HG02642 (cell line): ENCODE data around the gene LARGE1.

Experiments used
- ATAC-seq: cut with Tn5 transposase; IDR thresholded peaks from one replicate; pipeline ENCODE4 v1.9.1; 2021; ENCODE audit warnings: mild to moderate bottlenecking; ENCODE audit not compliant: unreplicated experiment, poor library complexity

The LARGE1 gene

GRCh38 chr22:33746501-33746928, 173.8 kb downstream of the LARGE1 start:
- ATAC-seq: no peak

- no peak for ATAC-seq
Observed at GRCh38 chr22:33745501-33745900, 174.8 kb downstream of the LARGE1 start.

GRCh38 chr22:33743756-33744155, 176.5 kb downstream of the LARGE1 start:
- ATAC-seq: no peak

- ATAC-seq: no peak
Observed at GRCh38 chr22:33741025-33741424, 179.3 kb downstream of the LARGE1 start.

- ATAC-seq: no peak
Observed at GRCh38 chr22:33739516-33739915, 180.8 kb downstream of the LARGE1 start.

GRCh38 chr22:33737662-33738061, 182.6 kb downstream of the LARGE1 start:
- ATAC-seq: no peak

GRCh38 chr22:33735978-33736377, 184.3 kb downstream of the LARGE1 start:
- ATAC-seq: no peak

GRCh38 chr22:33728847-33729246, 191.4 kb downstream of the LARGE1 start:
- ATAC-seq: no peak

GRCh38 chr22:33726294-33726734, 194.0 kb downstream of the LARGE1 start:
- ATAC-seq: no peak

- ATAC-seq: no peak
Observed at GRCh38 chr22:33723915-33724314, 196.4 kb downstream of the LARGE1 start.

- no peak for ATAC-seq
Observed at GRCh38 chr22:33722816-33723215, 197.5 kb downstream of the LARGE1 start.

- ATAC-seq: no peak
Observed at GRCh38 chr22:33720166-33720878, 200.0 kb downstream of the LARGE1 start.

GRCh38 chr22:33717694-33718396, 202.4 kb downstream of the LARGE1 start:
- no peak for ATAC-seq

- ATAC-seq: no peak
Observed at GRCh38 chr22:33715237-33715985, 204.9 kb downstream of the LARGE1 start.

GRCh38 chr22:33710326-33710725, 209.9 kb downstream of the LARGE1 start:
- ATAC-seq: no peak

- no peak for ATAC-seq
Observed at GRCh38 chr22:33707581-33707980, 212.7 kb downstream of the LARGE1 start.

- ATAC-seq: no peak
Observed at GRCh38 chr22:33706100-33706499, 214.2 kb downstream of the LARGE1 start.

GRCh38 chr22:33699176-33699575, 221.1 kb downstream of the LARGE1 start:
- no peak for ATAC-seq

- no peak for ATAC-seq
Observed at GRCh38 chr22:33697640-33698039, 222.6 kb downstream of the LARGE1 start.

- ATAC-seq: no peak
Observed at GRCh38 chr22:33691057-33691630, 229.1 kb downstream of the LARGE1 start.

- ATAC-seq: no peak
Observed at GRCh38 chr22:33688903-33689302, 231.4 kb downstream of the LARGE1 start.
